K562 (cell line): ENCODE measurements around the gene TP73. TPM values are rescaled to one million over a fixed set of nuclear protein-coding genes. Genes with fewer than 3 reads are reported as not detected.
A peak's percentile ranks its signal among the peaks of the same experiment; 100 is the strongest.

ENCODE experiments used
- AFF4 ChIP-seq: sonication (generic); formaldehyde crosslinking; IDR thresholded peaks from 2 replicates; pipeline ENCODE4 v1.8.0; 2023; ENCODE audit warnings: mild to moderate bottlenecking, missing genetic modification reagents
- BRF2 ChIP-seq: IDR thresholded peaks from 3 replicates; pipeline ENCODE4 v1.6.1; 2011; ENCODE audit warnings: borderline replicate concordance, mild to moderate bottlenecking; ENCODE audit not compliant: insufficient read length, insufficient read depth
- E4F1 ChIP-seq: fragments of 250-450 bp; sonication (Bioruptor Pico); IDR thresholded peaks from 2 replicates; pipeline ENCODE4 v1.5.0; 2021; ENCODE audit warnings: mild to moderate bottlenecking, borderline replicate concordance
- ELF1 ChIP-seq: fragments of 200-800 bp; sonication (Bioruptor generic); IDR thresholded peaks from 2 replicates; pipeline ENCODE4 v1.6.1; 2016; ENCODE audit warnings: missing genetic modification characterization, missing compliant biosample characterization
- FOS ChIP-seq: IDR thresholded peaks from 3 replicates; pipeline ENCODE4 v1.6.1; 2011; ENCODE audit not compliant: insufficient read length; ENCODE audit errors: extremely low read depth
- MXI1 ChIP-seq: IDR thresholded peaks from 2 replicates; pipeline ENCODE4 v1.6.1; 2011; ENCODE audit warnings: low read depth, mild to moderate bottlenecking, improper control_type of control experiment, low read length
- NR2C1 ChIP-seq, 2 experiments: fragments of 450-650 bp; IDR thresholded peaks; 2 replicates each; pipeline ENCODE4 v1.6.1; 2017; ENCODE audit warnings: mild to moderate bottlenecking in 2 of 2, antibody characterized with exemption in 1 of 2, inconsistent platforms in 1 of 2, missing compliant biosample characterization in 1 of 2, missing genetic modification characterization in 1 of 2
- PURB ChIP-seq: sonication (generic); formaldehyde crosslinking; IDR thresholded peaks from 2 replicates; pipeline ENCODE4 v1.9.0; 2021; ENCODE audit warnings: low read depth, mild to moderate bottlenecking, missing genetic modification reagents
- SMARCA5 ChIP-seq: fragments of 450-650 bp; IDR thresholded peaks from 2 replicates; pipeline ENCODE4 v1.6.1; 2016
- STAT6 ChIP-seq: sonication (generic); formaldehyde crosslinking; IDR thresholded peaks from 2 replicates; pipeline ENCODE4 v1.8.1; 2023; ENCODE audit warnings: mild to moderate bottlenecking, missing genetic modification reagents
- TAF15 ChIP-seq: fragments of 200-400 bp; formaldehyde crosslinking; IDR thresholded peaks from 2 replicates; pipeline ENCODE4 v1.6.1; 2017; ENCODE audit warnings: mild to moderate bottlenecking, low read depth, low read length, moderate library complexity
- TCF15 ChIP-seq: fragments of 250-450 bp; sonication (Bioruptor Pico); IDR thresholded peaks from 2 replicates; pipeline ENCODE4 v1.8.0; 2022; ENCODE audit warnings: moderate library complexity, mild to moderate bottlenecking, inconsistent platforms
- ZBED1 ChIP-seq: IDR thresholded peaks from 2 replicates; pipeline ENCODE4 v1.6.1; 2014
- ZC3H8 ChIP-seq: fragments of 450-650 bp; IDR thresholded peaks from 2 replicates; pipeline ENCODE4 v1.6.1; 2017
- ZFP1 ChIP-seq: fragments of 450-650 bp; formaldehyde crosslinking; IDR thresholded peaks from 2 replicates; pipeline ENCODE4 v1.4.0; 2020; ENCODE audit warnings: mild to moderate bottlenecking, mixed read lengths
- ZNF511 ChIP-seq: sonication (generic); formaldehyde crosslinking; IDR thresholded peaks from 2 replicates; pipeline ENCODE4 v1.8.0; 2022; ENCODE audit warnings: mild to moderate bottlenecking, missing genetic modification reagents
- ZNF77 ChIP-seq: fragments of 250-450 bp; sonication (Bioruptor Pico); IDR thresholded peaks from 2 replicates; pipeline ENCODE4 v1.5.0; 2020
- polyA plus RNA-seq, 8 experiments: library from polyadenylated mRNA; depleted of rRNA in 4 of 8; stranded (reverse) in 5 of 8; unstranded in 3 of 8; fragments of >200 nt; fragmentation: Nextera tagmentation in 2 of 8; fragmentation: Illumina TruSeq in 1 of 8; extraction: Ambion mirVana in 2 of 8; extraction: Trizol in 1 of 8; gene quantifications; 2 replicates each; pipeline versions ENCODE4 v1.2.1 to v1.2.3, GENCODE V29; 2011 to 2014; ENCODE audit warnings: inconsistent platforms in 1 of 8, missing spikeins in 1 of 8
- total RNA-seq, 7 experiments: library from RNA; depleted of rRNA in 6 of 7; stranded (reverse); fragments of >200 nt in 6 of 7; fragmentation: Illumina TruSeq in 2 of 7; extraction: Trizol in 2 of 7; gene quantifications; 2 replicates each; pipeline versions ENCODE4 v1.2.1 to v1.2.3, GENCODE V29; 2011 to 2021; ENCODE audit warnings: low replicate concordance in 1 of 7

TP73 gene
- total and polyA plus RNA-seq, 9 of the 15 experiments (the other 6 are each of a cell fraction or from before 2014, with no cell fraction given), result 0.07 to 1.6 (median 0.40) TPM; not detected in 2

- no peak for TF ChIP-seq AFF4 (CRISPR knock-in tag)
- no peak for TF ChIP-seq E4F1 (CRISPR knock-in tag)
- TF ChIP-seq ELF1, result no peak
- no peak for TF ChIP-seq ZNF77 (CRISPR knock-in tag)
- no peak for TF ChIP-seq ZBED1
- no peak for TF ChIP-seq ZNF511 (CRISPR knock-in tag)
- TF ChIP-seq TCF15, result no peak
- TF ChIP-seq ZC3H8, result no peak
- TF ChIP-seq TAF15, result no peak
- no peak for TF ChIP-seq MXI1
- TF ChIP-seq STAT6 (CRISPR knock-in tag), result no peak
- no peak for TF ChIP-seq SMARCA5
- no peak for TF ChIP-seq BRF2
- no peak for TF ChIP-seq PURB (CRISPR knock-in tag)
- no peak for TF ChIP-seq NR2C1 (IDR thresholded peaks at IDR 0.05)
- peak; percentile 68 for TF ChIP-seq NR2C1 (tag; IDR thresholded peaks at IDR 0.05)
- TF ChIP-seq ZFP1 (CRISPR knock-in tag), result no peak
- no peak for TF ChIP-seq FOS
These were observed 16.4 kb downstream of the TP73 start (continued) for GRCh38 chr1:3668585-3669300.
